GM18499 (cell line): Measurements from ENCODE around the gene CMTM8.

Experiments used
- ATAC-seq: cut with Tn5 transposase; IDR thresholded peaks from one replicate; pipeline ENCODE4 v1.9.1; 2021; ENCODE audit warnings: moderate number of reproducible peaks; ENCODE audit not compliant: insufficient read depth, unreplicated experiment

Gene CMTM8

GRCh38 chr3:32303977-32304881 is 65.7 kb downstream of the CMTM8 start:
- no peak for ATAC-seq

- no peak for ATAC-seq
Measured at GRCh38 chr3:32305361-32305876, 66.9 kb downstream of the CMTM8 start.

GRCh38 chr3:32306072-32306471 is 67.6 kb downstream of the CMTM8 start:
- ATAC-seq: no peak

GRCh38 chr3:32307591-32307990 is 69.1 kb downstream of the CMTM8 start:
- no peak for ATAC-seq

- no peak for ATAC-seq
Measured at GRCh38 chr3:32308378-32308777, 69.9 kb downstream of the CMTM8 start.

GRCh38 chr3:32309654-32310242 is 71.3 kb downstream of the CMTM8 start:
- ATAC-seq: peak; percentile 68

GRCh38 chr3:32310336-32310735 is 71.9 kb downstream of the CMTM8 start:
- ATAC-seq: no peak

GRCh38 chr3:32310918-32311839 is 72.7 kb downstream of the CMTM8 start:
- no peak for ATAC-seq

GRCh38 chr3:32312251-32312650 is 73.8 kb downstream of the CMTM8 start:
- ATAC-seq: no peak

- ATAC-seq: no peak
Measured at GRCh38 chr3:32313169-32313568, 74.7 kb downstream of the CMTM8 start.

GRCh38 chr3:32313723-32314473 is 75.4 kb downstream of the CMTM8 start:
- no peak for ATAC-seq

GRCh38 chr3:32315441-32315840 is 77.0 kb downstream of the CMTM8 start:
- no peak for ATAC-seq

- ATAC-seq: no peak
Measured at GRCh38 chr3:32316319-32316718, 77.8 kb downstream of the CMTM8 start.

GRCh38 chr3:32316976-32317375 is 78.5 kb downstream of the CMTM8 start:
- ATAC-seq: no peak

- no peak for ATAC-seq
Measured at GRCh38 chr3:32319607-32320006, 81.1 kb downstream of the CMTM8 start.

GRCh38 chr3:32320080-32320479 is 81.6 kb downstream of the CMTM8 start:
- ATAC-seq: no peak

- ATAC-seq: no peak
Measured at GRCh38 chr3:32321095-32321790, 82.8 kb downstream of the CMTM8 start.

GRCh38 chr3:32322311-32322710 is 83.8 kb downstream of the CMTM8 start:
- no peak for ATAC-seq

GRCh38 chr3:32323604-32324003 is 85.1 kb downstream of the CMTM8 start:
- ATAC-seq: no peak
